NCI-H187 (cell line): ENCODE data around the gene ZNF420.
"Not testable (repeated sequence)": the region's sequence is repeated elsewhere in the genome, so short reads cannot be mapped to it uniquely, and the experiment has no call there.

Source experiments
- DNase-seq, 2 experiments: peaks; one replicate each; lab custom pipeline; 2025; lab: John Stamatoyannopoulos, UW

Gene ZNF420

DNA sequence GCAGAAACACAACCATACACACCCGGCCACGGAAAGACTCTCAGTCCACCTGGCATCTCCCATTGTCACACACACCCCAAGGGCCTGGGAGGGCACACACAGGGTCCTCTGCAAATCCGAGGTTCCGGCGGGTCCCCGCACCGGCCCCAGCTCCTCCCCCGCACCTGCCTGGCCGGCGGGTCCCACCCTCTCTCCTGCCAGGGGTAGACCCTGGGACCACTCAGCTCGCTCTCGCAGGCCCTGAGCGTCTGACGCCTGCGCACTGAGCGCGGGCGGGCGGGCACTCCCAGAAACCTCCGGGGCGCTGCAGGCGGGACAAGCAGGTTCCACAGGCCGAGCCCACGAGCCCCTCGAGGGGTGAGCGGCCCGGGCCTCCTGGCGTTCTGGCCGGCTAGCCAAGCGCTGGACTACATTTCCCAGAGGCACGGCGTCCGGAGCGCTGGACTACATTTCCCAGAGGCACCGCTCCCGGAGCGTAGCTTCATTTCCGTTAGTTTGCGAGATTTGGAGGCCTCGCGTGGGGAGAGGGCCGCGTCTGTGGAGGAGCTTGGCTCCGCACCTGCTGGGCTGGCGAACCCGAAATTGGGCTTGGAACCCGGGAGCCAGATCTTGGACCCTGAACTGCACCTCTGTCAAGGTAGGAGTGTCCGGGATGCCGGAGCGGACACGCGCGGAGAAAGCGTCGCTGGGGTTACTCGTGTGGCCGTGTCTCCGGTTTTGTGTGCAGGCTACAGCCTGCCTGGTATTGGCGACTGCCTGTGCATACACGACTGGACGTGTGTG is at the start of gene ZNF420:
ZNF420 (plus strand) TSS at position 500 of the 783 bp plus-strand sequence. CDS start 10,686 bp downstream, outside the sequence.
- DNase-seq = peak; percentile 75 to 94

DNA sequence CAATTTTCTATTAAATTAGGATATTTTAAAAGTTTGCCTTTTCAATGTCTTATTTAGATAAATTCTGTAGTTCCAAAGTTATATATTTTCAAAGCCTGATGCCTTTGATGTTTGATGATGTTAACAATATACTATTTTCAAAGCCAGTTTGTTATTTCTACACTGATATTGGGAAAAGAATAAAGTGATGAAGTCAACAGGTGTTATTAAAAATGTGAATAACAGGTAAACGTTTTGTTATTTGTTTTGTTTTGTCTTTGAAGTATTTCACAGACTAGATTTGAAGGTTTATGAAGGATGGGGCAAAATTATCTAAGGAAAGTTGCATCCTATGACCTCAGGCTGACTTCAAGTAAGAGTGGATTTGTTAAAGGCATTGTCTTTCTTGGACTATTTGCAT is 33.1 kb upstream of the ZNF420 start:
- DNase-seq = no peak

DNA sequence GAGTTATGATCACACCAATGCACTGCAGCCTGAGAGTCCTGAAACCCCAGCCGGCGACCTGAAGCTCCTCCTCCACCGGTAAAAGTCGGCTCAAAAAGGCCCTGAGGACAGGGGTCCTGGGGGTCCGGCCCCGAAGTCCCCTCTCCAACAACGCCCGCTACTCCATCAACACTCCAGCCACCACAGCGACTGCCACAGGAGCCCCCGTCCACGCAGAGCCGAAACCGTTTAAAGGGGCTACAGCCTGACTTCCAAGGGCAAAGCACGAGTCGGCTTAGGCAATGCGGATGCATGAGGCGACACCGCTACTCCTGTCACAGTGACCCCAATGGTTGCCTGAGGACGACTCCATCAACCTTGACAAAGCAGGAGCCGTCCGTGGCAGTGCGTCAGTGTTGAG is 22.9 kb upstream of the ZNF420 start:
- DNase-seq = no peak

DNA sequence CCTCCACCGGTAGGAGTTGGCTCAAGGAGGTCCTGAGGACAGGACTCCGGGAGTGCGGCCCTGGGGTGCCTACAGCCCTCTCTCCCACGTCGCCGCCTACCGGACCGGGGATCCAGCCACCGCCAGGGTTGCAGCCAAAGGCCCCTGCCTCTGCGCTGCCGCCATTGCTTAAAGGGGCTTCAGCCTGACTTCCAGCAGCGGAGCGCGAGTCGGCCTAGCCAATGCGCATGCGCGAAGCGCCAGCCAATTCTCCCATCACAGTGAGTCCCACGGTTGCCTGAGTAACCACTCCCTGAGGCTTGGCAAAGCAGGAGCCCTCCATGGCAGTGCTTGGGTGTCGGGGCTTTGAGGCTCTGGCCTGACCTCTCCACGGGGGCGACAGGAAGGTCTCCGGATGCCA is 21.5 kb upstream of the ZNF420 start:
- DNase-seq = no peak

DNA sequence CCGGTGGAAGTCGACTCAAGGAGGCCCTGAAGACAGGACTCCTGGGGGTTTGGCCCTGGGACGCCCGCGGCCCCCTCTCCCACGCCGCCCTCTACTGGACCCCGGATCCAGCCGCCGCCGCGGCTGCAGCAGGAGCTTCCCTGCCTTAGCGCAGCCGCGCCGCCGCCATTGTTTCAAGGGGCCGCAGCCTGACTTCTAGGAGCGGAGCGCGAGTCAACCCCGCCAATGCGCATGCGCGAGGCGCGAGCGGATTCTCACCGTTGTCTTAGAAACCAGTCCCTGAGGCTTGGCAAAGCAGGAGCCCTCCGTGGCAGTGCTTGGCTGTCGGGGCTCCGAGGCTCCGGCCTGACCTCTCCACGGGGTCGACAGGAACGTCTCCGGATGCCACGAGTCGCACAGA is 19.1 kb upstream of the ZNF420 start:
- no peak for DNase-seq

DNA sequence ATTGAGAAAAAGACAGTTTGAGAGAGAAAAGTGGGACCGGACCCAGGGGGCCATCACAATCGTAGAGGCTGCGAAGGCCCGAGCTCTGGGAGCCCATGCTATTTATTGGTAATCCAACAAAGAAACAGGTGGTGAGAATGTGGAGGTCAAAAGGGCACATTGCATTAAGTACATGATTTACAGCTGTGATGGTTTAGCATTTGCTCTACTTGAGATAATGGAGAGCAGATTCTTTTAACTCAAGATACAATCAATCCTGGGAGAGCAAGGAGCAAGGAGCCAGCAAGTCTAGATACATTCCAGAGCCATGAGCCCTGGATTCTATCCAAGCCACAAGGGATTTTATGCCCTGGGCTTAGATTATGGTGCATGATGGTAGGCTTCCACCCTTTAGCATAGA is 13.3 kb upstream of the ZNF420 start:
- not testable (repeated sequence) for DNase-seq

DNA sequence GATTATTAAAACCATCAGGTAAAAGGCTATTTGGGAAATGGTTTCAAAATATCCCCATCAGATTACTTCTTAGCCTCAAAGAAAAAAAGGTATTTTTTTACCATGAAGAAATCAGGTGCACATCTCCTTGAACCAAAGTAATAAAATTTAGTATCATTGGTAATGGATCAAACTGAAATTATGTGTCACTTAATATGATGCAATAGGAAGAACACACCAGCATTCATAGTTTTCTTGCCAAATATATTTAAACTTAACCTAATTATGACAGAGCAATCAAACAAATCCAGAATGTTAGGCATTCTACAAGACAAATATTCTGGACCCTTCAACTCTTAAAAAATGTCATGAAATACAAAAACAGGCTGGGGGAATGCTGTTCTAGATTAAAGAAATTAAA is 4.1 kb upstream of the ZNF420 start:
- no peak for DNase-seq

DNA sequence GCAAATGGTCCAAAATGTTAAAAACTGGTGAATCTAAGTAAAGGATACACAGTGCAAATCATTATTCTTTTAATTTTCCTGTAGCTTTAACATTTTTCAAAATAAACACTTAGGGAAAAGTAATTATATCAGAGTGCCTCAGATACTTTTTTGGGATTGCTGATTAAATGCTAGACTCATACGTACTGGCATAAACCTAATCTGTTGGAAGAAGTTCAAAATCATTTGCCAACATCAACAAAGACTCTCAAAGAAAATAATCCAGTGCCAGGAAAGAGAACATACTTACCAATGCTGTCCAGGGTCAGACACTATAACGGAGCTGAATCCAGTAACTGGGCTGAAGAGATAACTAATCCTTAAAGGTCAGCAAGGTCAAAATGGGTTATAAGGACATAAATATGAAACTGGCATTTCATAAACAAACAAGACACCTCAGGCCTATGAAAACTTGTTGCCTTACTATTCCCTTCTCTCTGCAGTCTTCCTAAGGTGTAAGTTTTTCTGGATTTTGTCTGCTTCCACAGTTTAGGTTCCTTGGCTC is 3.3 kb upstream of the ZNF420 start:
- DNase-seq = no peak

DNA sequence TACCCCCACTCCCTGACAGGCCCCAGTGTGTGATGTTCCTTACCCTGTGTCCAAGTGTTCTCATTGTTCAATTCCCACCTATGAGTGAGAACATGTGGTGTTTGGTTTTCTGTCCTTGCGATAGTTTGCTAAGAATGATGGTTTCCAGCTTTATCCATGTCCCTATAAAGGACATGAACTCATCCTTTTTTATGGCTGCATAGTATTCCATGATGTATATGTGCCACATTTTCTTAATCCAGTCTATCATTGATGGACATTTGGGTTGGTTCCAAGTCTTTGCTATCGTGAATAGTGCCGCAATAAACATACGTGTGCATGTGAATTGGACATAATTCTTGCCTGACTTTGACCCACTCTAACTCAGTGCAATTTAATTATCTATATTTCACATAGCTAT is 1.7 kb upstream of the ZNF420 start:
- not testable (repeated sequence) for DNase-seq

DNA sequence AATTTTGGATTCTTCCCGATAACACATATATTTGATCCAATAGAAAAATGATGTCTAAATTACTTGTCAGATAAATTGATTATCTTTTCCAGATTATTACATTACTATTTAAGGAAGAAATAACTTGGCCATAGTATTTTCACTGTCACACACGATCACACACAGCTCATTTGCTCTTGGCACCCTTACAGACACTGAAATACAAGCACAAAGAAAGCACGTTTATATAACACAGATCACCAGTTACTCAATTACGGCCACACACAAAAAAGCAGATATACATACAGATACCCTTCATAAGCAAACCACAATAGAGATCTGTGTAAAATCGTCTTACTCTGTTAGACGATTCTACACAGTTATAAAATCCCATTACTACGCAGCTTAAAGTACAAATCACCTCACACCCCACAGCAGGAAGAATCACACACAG is 716 bp upstream of the ZNF420 start:
- no peak for DNase-seq

DNA sequence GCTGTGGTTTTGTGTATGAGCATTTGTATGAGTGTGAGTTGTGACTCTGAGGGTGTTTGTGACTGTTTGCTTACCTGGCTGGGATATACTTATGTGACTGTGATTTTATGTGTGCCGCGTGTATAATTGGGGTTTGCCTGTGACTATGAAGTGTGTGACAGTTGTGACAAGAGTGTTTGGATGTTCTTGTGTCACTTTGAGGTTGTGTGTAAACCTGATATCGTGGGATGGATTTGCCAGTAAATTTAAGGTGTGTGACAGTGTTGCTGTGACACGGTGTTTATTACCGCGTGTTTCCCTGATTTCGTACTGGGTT is 442 bp downstream of the ZNF420 start:
- DNase-seq = no peak

DNA sequence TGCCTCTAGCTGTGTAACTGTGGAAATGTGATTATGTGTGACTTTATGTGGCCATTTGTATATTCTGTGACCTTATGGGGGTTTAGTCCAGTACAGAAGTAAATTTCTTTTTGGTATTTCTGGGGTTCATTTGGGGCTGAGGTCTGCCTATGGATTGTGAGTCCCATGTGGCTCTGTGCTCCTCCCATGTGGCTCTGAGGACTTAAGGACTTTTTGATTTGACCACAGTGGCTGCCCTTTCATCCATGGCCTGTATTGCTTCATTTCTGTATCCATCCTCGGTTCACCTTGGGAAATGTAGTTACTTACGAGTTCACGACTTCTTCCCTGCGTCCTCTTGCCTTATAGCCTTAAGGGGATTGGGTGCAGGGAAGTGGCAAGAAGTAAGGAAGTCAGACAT is 1.0 kb downstream of the ZNF420 start:
- DNase-seq = no peak

DNA sequence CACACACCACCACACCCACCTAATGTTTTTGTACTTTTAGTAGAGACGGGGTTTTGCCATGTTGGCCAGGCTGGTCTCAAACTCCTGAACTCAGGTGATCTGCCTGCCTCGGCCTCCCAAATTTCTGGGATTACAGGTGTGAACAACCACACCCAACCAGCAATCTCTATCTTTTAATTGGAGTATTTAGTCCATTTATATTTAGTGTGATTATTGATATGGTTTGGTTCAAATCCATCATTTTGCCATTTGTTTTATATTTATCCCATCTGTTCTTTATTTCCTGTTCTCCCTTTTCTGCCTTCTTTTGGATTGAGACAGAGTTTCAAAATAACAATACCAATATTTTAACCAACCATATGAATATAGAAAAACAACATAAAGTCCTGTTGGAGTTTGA is 4.1 kb downstream of the ZNF420 start:
- no peak for DNase-seq

DNA sequence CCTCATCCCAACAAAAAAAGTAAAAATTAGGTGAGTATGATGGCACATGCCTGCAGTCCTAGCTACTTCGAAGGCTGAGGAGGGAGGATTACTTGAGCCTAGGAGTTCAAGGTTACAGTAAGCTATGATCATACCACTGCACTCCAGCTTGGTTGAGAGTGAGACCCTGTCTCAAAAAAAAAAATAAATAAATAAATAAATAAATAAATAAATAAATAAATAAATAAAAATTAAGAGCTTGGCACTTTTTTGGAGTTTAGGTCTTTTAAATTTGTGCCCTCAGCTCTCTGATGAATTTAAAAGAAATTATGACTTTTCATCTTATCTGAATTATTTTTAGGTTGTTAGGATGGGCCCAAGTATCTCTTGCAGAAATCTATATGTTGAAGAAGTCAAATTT is 8.9 kb downstream of the ZNF420 start:
- DNase-seq = no peak

DNA sequence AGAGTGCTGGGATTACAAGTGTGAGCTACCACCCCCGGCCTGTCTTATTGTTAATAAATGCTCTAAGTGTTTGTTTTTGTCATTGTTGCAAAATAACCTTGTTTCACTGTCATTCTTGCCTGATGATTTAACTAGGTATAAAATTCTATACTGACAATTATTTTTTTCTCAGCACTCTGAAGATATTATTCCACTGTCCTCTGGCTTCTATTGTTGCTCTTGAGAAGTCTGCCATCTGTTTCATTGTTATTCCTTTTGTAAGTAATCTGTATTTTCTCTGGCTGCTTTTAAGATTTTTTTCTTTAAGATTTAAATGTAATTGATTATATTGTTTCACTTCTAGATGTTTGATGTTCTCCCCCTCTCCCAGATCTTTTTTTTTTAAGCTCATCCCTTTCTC is 17.6 kb downstream of the ZNF420 start:
- DNase-seq = no peak

DNA sequence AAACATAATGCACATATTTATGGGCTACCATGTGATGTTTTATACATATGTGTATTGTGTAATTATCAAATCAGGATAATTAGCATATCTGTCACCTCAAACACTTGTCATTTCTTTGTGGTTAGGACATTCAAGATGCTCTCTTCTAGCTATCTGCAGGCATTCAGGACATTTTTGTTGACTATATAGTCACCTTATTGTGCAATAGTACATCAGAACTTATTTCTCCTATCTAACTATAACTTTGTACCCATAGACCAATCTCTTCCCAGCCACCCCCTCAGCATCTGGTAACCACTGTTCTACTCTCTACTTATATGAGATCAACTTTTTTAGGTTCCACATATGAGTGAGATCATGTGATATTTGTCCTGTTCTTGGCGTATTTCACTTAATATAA is 20.3 kb downstream of the ZNF420 start:
- no peak for DNase-seq

DNA sequence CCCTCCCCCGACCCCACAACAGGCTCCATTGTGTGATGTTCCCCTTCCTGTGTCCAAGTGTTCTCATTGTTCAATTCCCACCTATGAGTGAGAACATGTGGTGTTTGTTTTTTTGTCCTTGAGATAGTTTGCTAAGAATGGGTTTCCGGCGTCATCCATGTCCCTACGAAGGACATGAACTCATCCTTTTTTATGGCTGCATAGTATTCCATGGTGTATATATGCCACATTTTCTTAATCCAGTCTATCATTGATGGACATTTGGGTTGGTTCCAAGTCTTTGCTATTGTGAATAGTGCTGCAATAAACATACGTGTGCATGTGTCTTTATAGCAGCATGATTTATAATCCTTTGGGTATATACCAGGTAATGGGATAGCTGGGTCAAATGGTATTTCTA is 25.9 kb downstream of the ZNF420 start:
- not testable (repeated sequence) for DNase-seq

DNA sequence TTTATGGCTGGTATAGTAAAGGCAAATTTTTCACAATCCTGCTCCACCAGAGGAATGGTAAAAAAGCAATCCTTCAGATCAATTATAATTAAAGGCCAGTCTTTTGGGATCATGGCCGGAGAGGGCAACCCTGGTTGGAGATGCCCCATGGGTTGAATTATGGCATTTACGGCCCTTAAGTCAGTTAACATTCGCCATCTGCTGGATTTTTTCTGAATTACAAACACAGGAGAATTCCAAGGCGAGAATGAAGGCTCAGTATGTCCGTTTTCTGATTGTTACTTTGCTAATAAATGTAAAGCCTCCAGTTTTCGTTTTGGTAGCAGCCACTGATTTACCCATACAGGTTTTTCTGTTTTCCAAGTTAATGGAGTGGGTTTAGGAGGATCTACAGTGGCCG is 33.5 kb downstream of the ZNF420 start:
- not testable (repeated sequence) for DNase-seq

DNA sequence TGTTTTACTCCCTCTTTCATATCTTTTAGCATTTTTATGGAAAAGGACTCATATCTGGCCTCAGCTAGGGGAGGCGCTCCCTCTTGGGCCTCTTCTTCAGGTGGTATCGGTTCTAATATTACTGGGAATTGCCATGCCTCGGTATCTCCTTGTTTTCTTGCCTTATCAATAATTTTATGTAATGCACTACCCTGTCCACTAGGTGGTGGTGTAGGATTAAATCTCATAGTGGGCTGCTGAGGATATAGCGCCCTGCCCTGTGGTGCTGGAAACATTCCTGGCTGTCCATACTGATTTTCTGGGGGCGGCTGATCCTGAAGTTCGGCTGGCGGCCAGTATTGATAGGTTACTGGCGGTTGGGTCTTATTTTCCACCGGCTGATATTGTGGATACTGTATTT is 35.8 kb downstream of the ZNF420 start:
- no peak for DNase-seq

DNA sequence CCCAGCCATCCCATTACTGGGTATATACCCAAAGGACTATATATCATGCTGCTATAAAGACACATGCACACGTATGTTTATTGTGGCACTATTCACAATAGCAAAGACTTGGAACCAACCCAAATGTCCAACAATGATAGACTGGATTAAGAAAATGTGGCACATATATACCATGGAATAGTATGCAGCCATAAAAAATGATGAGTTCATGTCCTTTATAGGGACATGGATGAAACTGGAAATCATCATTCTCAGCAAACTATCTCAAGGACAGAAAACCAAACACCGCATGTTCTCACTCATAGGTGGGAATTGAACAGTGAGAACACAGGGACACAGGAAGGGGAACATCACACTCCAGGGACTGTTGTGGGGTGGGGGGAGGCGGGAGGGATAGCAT is 43.9 kb downstream of the ZNF420 start:
- not testable (repeated sequence) for DNase-seq

DNA sequence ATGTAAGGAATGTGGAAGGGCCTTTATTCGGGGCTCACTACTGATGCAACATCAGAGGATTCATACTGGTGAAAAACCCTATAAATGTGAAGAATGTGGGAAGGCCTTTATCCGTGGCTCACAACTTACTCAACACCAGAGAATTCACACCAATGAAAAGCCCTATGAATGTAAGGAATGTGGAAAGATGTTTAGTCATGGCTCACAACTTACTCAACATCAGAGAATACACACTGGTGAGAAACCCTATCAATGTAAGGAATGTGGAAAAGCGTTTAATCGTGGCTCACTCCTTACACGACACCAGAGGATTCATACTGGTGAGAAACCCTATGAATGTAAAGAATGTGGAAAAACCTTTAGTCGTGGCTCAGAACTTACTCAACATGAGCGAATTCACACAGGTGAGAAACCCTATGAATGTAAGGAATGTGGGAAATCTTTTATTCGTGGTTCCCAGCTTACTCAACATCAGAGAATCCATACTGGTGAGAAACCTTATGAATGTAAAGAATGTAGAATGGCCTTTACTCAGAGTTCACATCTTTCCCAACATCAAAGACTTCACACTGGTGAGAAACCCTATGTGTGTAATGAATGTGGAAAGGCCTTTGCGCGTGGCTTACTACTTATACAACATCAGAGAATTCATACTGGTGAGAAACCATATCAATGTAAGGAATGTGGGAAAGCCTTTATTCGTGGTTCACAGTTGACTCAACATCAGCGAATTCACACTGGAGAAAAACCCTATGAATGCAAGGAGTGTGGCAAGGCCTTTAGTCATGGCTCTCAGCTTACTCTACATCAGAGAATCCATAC is 50.0 kb downstream of the ZNF420 start:
- DNase-seq = no peak

DNA sequence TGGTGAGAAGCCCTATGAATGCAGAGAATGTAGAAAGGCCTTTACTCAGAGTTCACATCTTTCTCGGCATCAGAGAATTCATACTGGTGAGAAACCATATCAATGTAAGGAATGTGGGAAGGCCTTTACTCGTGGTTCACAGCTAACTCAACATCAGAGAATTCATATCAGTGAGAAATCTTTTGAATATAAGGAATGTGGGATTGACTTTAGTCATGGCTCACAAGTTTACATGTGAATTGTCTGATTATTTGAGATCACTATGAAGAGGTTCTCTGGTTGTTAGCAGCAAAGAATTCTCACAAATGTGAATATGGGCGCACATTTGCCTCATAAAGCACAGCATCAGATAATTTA is 50.6 kb downstream of the ZNF420 start:
- no peak for DNase-seq

DNA sequence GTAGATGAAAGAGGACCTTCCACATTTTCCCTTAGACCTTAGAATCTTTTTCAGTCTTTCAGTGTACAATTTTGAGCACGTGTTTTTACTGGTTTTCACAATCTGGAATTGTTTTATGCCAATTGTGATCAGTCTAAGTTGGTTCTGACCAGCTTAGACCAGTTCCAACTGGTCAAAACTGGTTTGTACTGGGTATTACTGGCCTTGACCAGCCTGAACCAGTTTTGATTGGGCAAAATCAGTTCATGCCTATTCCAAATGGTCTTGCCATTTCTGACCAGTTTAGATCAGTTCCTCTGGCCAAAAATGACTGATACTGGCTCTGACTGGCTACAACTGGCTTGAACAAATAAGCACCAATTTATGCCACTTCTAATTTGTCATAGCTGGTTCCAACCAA is 57.9 kb downstream of the ZNF420 start:
- no peak for DNase-seq
